Nucleus accumbens (tissue), 56 donors: ENCODE results near the gene FLNB.
A peak's percentile ranks its signal among the peaks of the same experiment; 100 is the strongest.

ENCODE experiments used
- DNase-seq, 56 donors: peaks; one replicate each; lab custom pipeline; 2025; lab: John Stamatoyannopoulos, UW

The FLNB gene

GRCh38 chr3:58008141-58009025, at the start of gene FLNB:
Gene FLNB, plus strand, starts transcription at chr3:58008422. Its CDS starts 143 bp downstream, at chr3:58008565.
- DNase-seq: peak in 52 of 56 donors; percentile 28 to 84 (median 66)

- no peak for DNase-seq
Measured at GRCh38 chr3:57958642-57959422, 49.4 kb upstream of the FLNB start.

- no peak for DNase-seq
Measured at GRCh38 chr3:57959423-57960173, 48.6 kb upstream of the FLNB start.

- no peak for DNase-seq
Measured at GRCh38 chr3:57960174-57960505, 48.1 kb upstream of the FLNB start.

GRCh38 chr3:57961177-57961827, 46.9 kb upstream of the FLNB start:
- DNase-seq: no peak

- DNase-seq: no peak
Measured at GRCh38 chr3:57961828-57962447, 46.3 kb upstream of the FLNB start.

- DNase-seq: no peak
Measured at GRCh38 chr3:57962448-57962834, 45.8 kb upstream of the FLNB start.

GRCh38 chr3:57963811-57964346, 44.3 kb upstream of the FLNB start:
- DNase-seq: no peak

GRCh38 chr3:57966829-57967228, 41.4 kb upstream of the FLNB start:
- DNase-seq: no peak

GRCh38 chr3:57967590-57967989, 40.6 kb upstream of the FLNB start:
- no peak for DNase-seq

- DNase-seq: no peak
Measured at GRCh38 chr3:57968501-57968900, 39.7 kb upstream of the FLNB start.

GRCh38 chr3:57971975-57972374, 36.2 kb upstream of the FLNB start:
- no peak for DNase-seq

- DNase-seq: no peak
Measured at GRCh38 chr3:57972531-57973111, 35.6 kb upstream of the FLNB start.

GRCh38 chr3:57973715-57974477, 34.3 kb upstream of the FLNB start:
- no peak for DNase-seq

- no peak for DNase-seq
Measured at GRCh38 chr3:57974796-57975388, 33.3 kb upstream of the FLNB start.

- no peak for DNase-seq
Measured at GRCh38 chr3:57977818-57978235, 30.4 kb upstream of the FLNB start.

GRCh38 chr3:57978316-57978715, 29.9 kb upstream of the FLNB start:
- no peak for DNase-seq

- DNase-seq: no peak
Measured at GRCh38 chr3:57980416-57980815, 27.8 kb upstream of the FLNB start.
